ENCODE data around the gene TRMU.

The TRMU gene

DNA sequence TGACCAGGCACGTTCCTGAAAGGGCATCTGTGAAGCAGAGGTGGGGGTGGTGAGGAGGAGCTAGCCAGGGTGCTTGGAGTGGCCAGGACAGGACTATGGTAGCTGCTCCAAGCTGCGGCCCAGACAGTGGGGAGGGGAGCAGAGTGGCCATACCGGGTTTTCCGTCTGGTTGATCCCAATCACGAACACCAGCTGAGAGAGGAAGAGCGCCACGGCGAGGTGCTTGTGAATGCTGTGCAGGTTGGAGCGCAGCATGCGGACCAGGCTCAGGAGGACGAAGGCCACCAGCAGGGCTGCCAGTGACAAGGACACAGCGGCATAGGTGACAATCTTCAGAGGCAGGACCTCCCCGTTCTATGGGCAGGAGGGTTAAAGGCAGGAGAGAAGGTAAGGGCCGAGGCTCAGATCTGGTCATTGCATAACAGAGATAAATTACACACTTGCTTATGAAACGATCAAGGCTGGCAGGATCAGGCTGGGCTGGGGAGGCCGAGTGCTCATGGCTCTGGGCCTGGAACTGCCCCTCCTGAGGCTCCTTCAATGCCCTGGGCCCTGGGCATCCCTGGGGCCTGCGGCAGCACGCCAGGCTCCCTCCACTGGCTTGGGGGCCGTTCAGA is 41.5 kb downstream of the TRMU start:
- FAIRE-seq (no peak), DNase-seq (ENCODE audit: insufficient read length) (no peak)
- TF ChIP-seq POLR2A (IDR thresholded peaks at IDR 0.05; ENCODE audit: low read depth, low read length), result no peak
- TF ChIP-seq POLR2AphosphoS5 (IDR thresholded peaks at IDR 0.05; ENCODE audit: low read depth, low read length), result no peak
- no peak for TF ChIP-seq TAF1 (IDR thresholded peaks at IDR 0.05; ENCODE audit: borderline replicate concordance, low read depth, low read length)

- DNase-seq (ENCODE audit: insufficient read length) (no peak), FAIRE-seq (no peak)
- TF ChIP-seq POLR2AphosphoS5 (IDR thresholded peaks at IDR 0.05; ENCODE audit: low read depth, low read length) (no peak), TAF1 (IDR thresholded peaks at IDR 0.05; ENCODE audit: borderline replicate concordance, low read depth, low read length) (no peak), POLR2A (IDR thresholded peaks at IDR 0.05; ENCODE audit: low read depth, low read length) (no peak)
Observed at GRCh38 chr22:46377525-46378425, 42.3 kb downstream of the TRMU start.

DNA sequence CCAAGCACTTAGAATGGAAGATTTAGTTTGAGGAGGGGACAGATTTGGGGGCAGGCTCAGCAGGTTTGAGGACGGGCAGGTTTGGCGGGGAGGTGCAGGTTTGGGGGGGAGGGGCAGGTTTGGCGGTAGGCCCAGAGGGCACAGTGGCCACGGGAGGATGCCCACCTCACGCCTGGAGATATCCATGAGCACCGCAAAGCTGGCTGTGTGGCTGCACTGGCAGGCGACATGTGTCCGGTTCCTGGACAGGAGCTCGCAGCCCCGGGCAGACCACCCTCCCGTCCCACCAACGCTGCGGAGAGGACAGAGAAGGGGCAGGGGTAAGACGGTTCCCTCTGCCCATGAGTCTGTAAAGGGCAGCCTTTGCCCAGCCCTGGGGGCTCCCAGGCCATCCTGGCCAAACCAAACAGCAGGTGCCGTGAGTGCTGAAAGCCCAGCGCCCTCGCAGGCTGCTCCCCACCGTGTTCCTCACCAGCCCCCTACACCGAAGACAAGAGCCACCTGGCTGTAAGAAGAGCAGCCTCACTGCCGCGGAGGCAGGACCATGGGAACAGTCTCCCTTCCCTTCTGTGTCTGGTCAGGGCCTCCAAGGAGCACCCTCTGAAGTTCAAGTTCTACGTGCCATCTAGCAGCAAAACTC is 43.0 kb downstream of the TRMU start:
- no peak for DNase-seq (ENCODE audit: insufficient read length)
- TF ChIP-seq POLR2AphosphoS5 (IDR thresholded peaks at IDR 0.05; ENCODE audit: low read depth, low read length) (no peak), POLR2A (IDR thresholded peaks at IDR 0.05; ENCODE audit: low read depth, low read length) (no peak), TAF1 (IDR thresholded peaks at IDR 0.05; ENCODE audit: borderline replicate concordance, low read depth, low read length) (no peak)
- FAIRE-seq, result no peak

GRCh38 chr22:46379066-46379930 is 43.8 kb downstream of the TRMU start:
- FAIRE-seq (no peak), DNase-seq (ENCODE audit: insufficient read length) (no peak)
- TF ChIP-seq TAF1 (IDR thresholded peaks at IDR 0.05; ENCODE audit: borderline replicate concordance, low read depth, low read length) (no peak), POLR2AphosphoS5 (IDR thresholded peaks at IDR 0.05; ENCODE audit: low read depth, low read length) (no peak), POLR2A (IDR thresholded peaks at IDR 0.05; ENCODE audit: low read depth, low read length) (no peak)

GRCh38 chr22:46380069-46380468 is 44.6 kb downstream of the TRMU start:
- no peak for FAIRE-seq

GRCh38 chr22:46380581-46380980 is 45.1 kb downstream of the TRMU start:
- TF ChIP-seq POLR2A (IDR thresholded peaks at IDR 0.05; ENCODE audit: low read depth, low read length) (no peak), POLR2AphosphoS5 (IDR thresholded peaks at IDR 0.05; ENCODE audit: low read depth, low read length) (no peak), TAF1 (IDR thresholded peaks at IDR 0.05; ENCODE audit: borderline replicate concordance, low read depth, low read length) (no peak)
- FAIRE-seq, result no peak
- DNase-seq (ENCODE audit: insufficient read length), result no peak

More at GRCh38 chr22:46380069-46380468, 44.6 kb downstream of the TRMU start:
- no peak for DNase-seq (ENCODE audit: insufficient read length)
- no peak for TF ChIP-seq POLR2AphosphoS5 (IDR thresholded peaks at IDR 0.05; ENCODE audit: low read depth, low read length)
- TF ChIP-seq TAF1 (IDR thresholded peaks at IDR 0.05; ENCODE audit: borderline replicate concordance, low read depth, low read length), result no peak
- no peak for TF ChIP-seq POLR2A (IDR thresholded peaks at IDR 0.05; ENCODE audit: low read depth, low read length)

DNA sequence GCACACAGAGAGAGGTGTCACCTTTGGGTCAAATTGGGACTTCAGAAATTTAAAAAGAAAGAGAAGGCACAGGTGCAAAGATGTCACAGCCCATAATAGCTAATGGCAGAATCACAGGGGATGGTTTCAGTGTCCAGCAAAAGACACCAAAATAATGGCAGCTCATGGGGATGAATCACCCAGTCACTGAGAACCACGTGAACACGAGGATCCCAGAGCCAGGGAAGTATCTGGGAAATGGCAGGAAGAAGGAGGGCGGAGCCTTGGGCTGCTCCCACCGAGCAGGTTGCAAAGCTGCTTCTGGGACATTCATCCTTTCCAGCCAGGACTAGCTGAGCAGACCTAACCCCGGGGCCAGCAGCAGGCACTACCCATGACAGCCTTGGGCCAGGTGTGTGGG is 45.6 kb downstream of the TRMU start:
- DNase-seq (ENCODE audit: insufficient read length), result no peak
- no peak for FAIRE-seq
- no peak for TF ChIP-seq POLR2A (IDR thresholded peaks at IDR 0.05; ENCODE audit: low read depth, low read length)
- TF ChIP-seq POLR2AphosphoS5 (IDR thresholded peaks at IDR 0.05; ENCODE audit: low read depth, low read length), result no peak
- TF ChIP-seq TAF1 (IDR thresholded peaks at IDR 0.05; ENCODE audit: borderline replicate concordance, low read depth, low read length), result no peak

- TF ChIP-seq TAF1 (IDR thresholded peaks at IDR 0.05; ENCODE audit: borderline replicate concordance, low read depth, low read length) (no peak), POLR2AphosphoS5 (IDR thresholded peaks at IDR 0.05; ENCODE audit: low read depth, low read length) (no peak), POLR2A (IDR thresholded peaks at IDR 0.05; ENCODE audit: low read depth, low read length) (no peak)
- DNase-seq (ENCODE audit: insufficient read length), result no peak
- no peak for FAIRE-seq
Observed at GRCh38 chr22:46381731-46382130, 46.2 kb downstream of the TRMU start.

GRCh38 chr22:46382524-46382923 is 47.0 kb downstream of the TRMU start:
- DNase-seq (ENCODE audit: insufficient read length) (no peak), FAIRE-seq (no peak)
- TF ChIP-seq POLR2AphosphoS5 (IDR thresholded peaks at IDR 0.05; ENCODE audit: low read depth, low read length) (no peak), POLR2A (IDR thresholded peaks at IDR 0.05; ENCODE audit: low read depth, low read length) (no peak), TAF1 (IDR thresholded peaks at IDR 0.05; ENCODE audit: borderline replicate concordance, low read depth, low read length) (no peak)

DNA sequence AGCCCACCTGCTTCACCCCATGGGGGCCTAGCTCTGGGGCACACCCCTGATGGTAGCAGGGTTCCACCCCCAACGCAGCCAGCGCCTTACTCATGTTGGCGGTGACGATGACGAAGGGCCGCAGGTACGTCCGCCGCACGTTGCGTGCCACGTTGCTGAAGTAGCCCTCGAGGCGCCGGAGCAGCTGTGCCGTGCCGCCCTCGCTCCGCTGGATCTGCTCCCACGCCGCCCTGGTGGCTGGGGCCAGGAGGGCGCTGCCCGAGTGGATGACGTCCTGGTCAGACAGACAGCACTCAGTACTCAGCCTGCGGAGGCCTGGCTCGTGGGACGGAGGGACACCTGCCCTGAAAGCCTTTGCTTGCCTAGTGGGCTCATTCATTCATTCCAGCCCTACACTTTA is 50.8 kb downstream of the TRMU start:
- TF ChIP-seq POLR2AphosphoS5 (IDR thresholded peaks at IDR 0.05; ENCODE audit: low read depth, low read length) (no peak), TAF1 (IDR thresholded peaks at IDR 0.05; ENCODE audit: borderline replicate concordance, low read depth, low read length) (no peak), POLR2A (IDR thresholded peaks at IDR 0.05; ENCODE audit: low read depth, low read length) (no peak)
- DNase-seq (ENCODE audit: insufficient read length) (no peak), FAIRE-seq (no peak)

GRCh38 chr22:46387748-46388147 is 52.2 kb downstream of the TRMU start:
- TF ChIP-seq TAF1 (IDR thresholded peaks at IDR 0.05; ENCODE audit: borderline replicate concordance, low read depth, low read length) (no peak), POLR2A (IDR thresholded peaks at IDR 0.05; ENCODE audit: low read depth, low read length) (no peak), POLR2AphosphoS5 (IDR thresholded peaks at IDR 0.05; ENCODE audit: low read depth, low read length) (no peak)
- FAIRE-seq (no peak), DNase-seq (ENCODE audit: insufficient read length) (no peak)
